Body of pancreas (tissue), 4 donors: ENCODE measurements around the gene SPP1. TPM values are rescaled to one million over a fixed set of nuclear protein-coding genes. Genes with fewer than 3 reads are reported as not detected.

Experiments
- ATAC-seq: fragments of 150-250 bp; one replicate; pipeline ENCODE4 v1.9.1; 2016
- DNase-seq, 4 donors: peaks; one replicate each; pipeline ENCODE4 v3.0.0-alpha.2; 2019
- H3K27ac ChIP-seq, 4 donors: fragments of 200-600 bp; sonication (generic); 1 replicate in 3 of 4; 2 replicates in 1 of 4; pipeline versions ENCODE4 v1.5.1 to v1.6.1; 2016 to 2019; ENCODE audit warnings: mild to moderate bottlenecking in 1 of 4, mixed read lengths in 1 of 4, moderate library complexity in 1 of 4
- H3K27me3 ChIP-seq, 2 donors: fragments of 200-600 bp; sonication (generic); one replicate each; pipeline ENCODE4 v1.6.0; 2016; ENCODE audit warnings: mild to moderate bottlenecking in 1 of 2
- H3K36me3 ChIP-seq, 2 donors: fragments of 200-600 bp; sonication (generic); replicated peaks in 1 of 2; 2 replicates each; pipeline ENCODE4 v1.5.1; 2016; ENCODE audit warnings: low read depth in 2 of 2; ENCODE audit not compliant: insufficient read depth in 1 of 2
- H3K4me1 ChIP-seq: fragments of 200-600 bp; sonication (generic); one replicate; pipeline ENCODE4 v1.6.0; 2016
- H3K4me3 ChIP-seq, 2 donors: fragments of 200-600 bp; sonication (generic); 1 replicate in 1 of 2; 2 replicates in 1 of 2; pipeline ENCODE4 v1.5.1; 2016 to 2019
- H3K9me3 ChIP-seq, 3 donors: fragments of 200-600 bp; sonication (generic); 1 replicate in 2 of 3; 2 replicates in 1 of 3; pipeline ENCODE4 v1.5.1; 2016
- CTCF ChIP-seq, 7 experiments: fragments of 450-650 bp in 4 of 7; fragments of 200-600 bp in 3 of 7; sonication (generic) in 3 of 7; IDR thresholded peaks; one replicate each; pipeline ENCODE4 v1.5.1; 2016 to 2019; ENCODE audit warnings: antibody characterized with exemption in 7 of 7
- POLR2A ChIP-seq, 3 donors: fragments of 450-650 bp; IDR thresholded peaks; one replicate each; pipeline ENCODE4 v1.6.1; 2016; ENCODE audit warnings: antibody characterized with exemption in 3 of 3, mild to moderate bottlenecking in 2 of 3
- WGBS, 2 donors: methylation state at CpG; one replicate each; pipeline ENCODE4 v1.1.5; 2017; 5-methylcytosine and 5-hydroxymethylcytosine counted together
- intact Hi-C: fragments of 100-400 bp; cut with DNase I; formaldehyde crosslinking; loops from one replicate; pipeline ENCODE4 v1.15.1; 2023
- small RNA-seq: library from RNA; depleted of rRNA; stranded (forward); fragments of <200 nt; gene quantifications from one replicate; pipeline ENCODE3, GENCODE V24; 2016
- total RNA-seq, 2 donors: library from RNA; depleted of rRNA; stranded (reverse); fragments of >200 nt; gene quantifications; one replicate each; pipeline ENCODE4 v1.1.0, GENCODE V29; 2016

SPP1 gene
- total RNA-seq, 2 donors from 2014 or later = 62.8 to 154 TPM

GRCh38 chr4:88029556-88029955, 54.0 kb downstream of the SPP1 start:
- no peaks in the 10 kb centered on the region for H3K36me3 ChIP-seq
- H3K27ac ChIP-seq = no peak overlapping the region

DNA sequence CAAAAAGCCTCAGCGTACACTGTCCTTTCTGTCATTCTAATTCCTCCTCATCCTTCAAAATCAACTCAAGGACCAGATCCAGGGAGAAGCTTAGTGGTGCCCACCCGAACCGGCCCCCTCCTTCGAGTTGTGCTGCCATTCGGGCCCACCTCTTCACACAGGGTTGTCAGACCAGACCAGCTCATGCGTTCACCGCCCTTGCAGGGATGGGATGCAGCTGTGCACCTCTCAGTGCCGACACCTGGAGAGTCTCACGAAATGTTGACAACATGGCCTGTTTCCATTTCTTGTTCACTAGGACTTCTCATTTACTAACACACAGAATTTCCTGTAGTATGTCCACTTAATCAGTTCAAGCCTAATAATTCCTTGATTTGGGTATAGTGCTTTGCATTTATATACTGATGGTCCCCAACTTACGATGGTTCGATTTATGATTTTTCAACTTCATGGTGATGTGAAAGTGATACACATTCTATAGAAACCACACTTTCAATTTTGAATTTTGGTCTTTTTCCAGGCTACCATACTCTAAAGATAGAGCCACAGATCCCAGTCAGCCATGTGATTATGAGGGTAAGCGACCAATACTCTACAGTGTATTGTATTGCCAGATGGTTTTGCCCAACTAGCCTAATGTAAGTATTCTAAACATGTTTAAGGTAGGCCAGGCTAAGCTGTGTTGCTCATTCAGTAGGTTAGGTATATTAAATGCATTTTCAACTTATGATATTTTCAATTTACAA, 55.2 kb downstream of the SPP1 start:
- Histone ChIP-seq H3K27me3 (no peaks in the 10 kb centered on the region), H3K9me3 (no peaks in the 10 kb centered on the region), H3K4me1 (no peaks in the 10 kb centered on the region), H3K4me3 (no peak overlapping the region), H3K27ac (no peak overlapping the region), H3K36me3 (no peaks in the 10 kb centered on the region)
- DNase-seq (no peak), ATAC-seq (no peak)
- TF ChIP-seq CTCF (IDR thresholded peaks at IDR 0.05) = no peak
- no peak for TF ChIP-seq POLR2A (IDR thresholded peaks at IDR 0.05)
- WGBS, 2 donors = 70 to 77% methylated on average over 12 of the region's 12 CpGs
- intact Hi-C loops = loop anchor here (10.0 kb wide), 1 partner anchor 484 kb away; no protein-coding TSS in a partner anchor

More at GRCh38 chr4:88029556-88029955, 54.0 kb downstream of the SPP1 start:
- DNase-seq = no peak
- no peak for ATAC-seq
- WGBS, 2 donors = 85 to 90% methylated on average over 3 of the region's 3 CpGs
- H3K4me3 ChIP-seq = no peak overlapping the region
- H3K9me3 ChIP-seq = no peaks in the 10 kb centered on the region
- no peaks in the 10 kb centered on the region for H3K4me1 ChIP-seq
- intact Hi-C loops = no loop called here
- H3K27me3 ChIP-seq = no peaks in the 10 kb centered on the region
- no peak for TF ChIP-seq POLR2A (IDR thresholded peaks at IDR 0.05)
- no peak for TF ChIP-seq CTCF (IDR thresholded peaks at IDR 0.05)

Small RNA genes within 50 kb of the gene (small RNA-seq; reads per million reads assigned to genes)
- gene RNU1-36P = not detected

Other genes starting within 250 kb of the SPP1 start
- not detected for gene IBSP, start 176.2 kb upstream of the SPP1 start, total RNA-seq
- not detected for gene MEPE, start 142.7 kb upstream of the SPP1 start, total RNA-seq
- gene PKD2, start 31.9 kb downstream of the SPP1 start, total RNA-seq = 10 to 100 TPM; 29.8 to 33.6 TPM
- 1 to 10 TPM in 1 of 2 donors, under 1 TPM in 1; 0.66 to 2.1 TPM for gene ABCG2, start 182.9 kb downstream of the SPP1 start, total RNA-seq